ENCODE results near the gene PANX1.

Gene PANX1

GRCh38 chr11:94100253-94100652 lies 28.4 kb upstream of the PANX1 start:
- H3K4me3 ChIP-seq (ENCODE audit: low read depth, low read length) = no peak overlapping the region
- no peak for TF ChIP-seq CTCF (IDR thresholded peaks at IDR 0.05; ENCODE audit: borderline replicate concordance, insufficient read depth, low read depth, low read length)

GRCh38 chr11:94103471-94103870 lies 25.2 kb upstream of the PANX1 start:
- no peak for TF ChIP-seq CTCF (IDR thresholded peaks at IDR 0.05; ENCODE audit: borderline replicate concordance, insufficient read depth, low read depth, low read length)
- H3K4me3 ChIP-seq (ENCODE audit: low read depth, low read length) = no peak overlapping the region

GRCh38 chr11:94104734-94105133 lies 23.9 kb upstream of the PANX1 start:
- no peak overlapping the region for H3K4me3 ChIP-seq (ENCODE audit: low read depth, low read length)
- no peak for TF ChIP-seq CTCF (IDR thresholded peaks at IDR 0.05; ENCODE audit: borderline replicate concordance, insufficient read depth, low read depth, low read length)

GRCh38 chr11:94106716-94107115 lies 21.9 kb upstream of the PANX1 start:
- no peak for TF ChIP-seq CTCF (IDR thresholded peaks at IDR 0.05; ENCODE audit: borderline replicate concordance, insufficient read depth, low read depth, low read length)
- no peak overlapping the region for H3K4me3 ChIP-seq (ENCODE audit: low read depth, low read length)

GRCh38 chr11:94107363-94107762 lies 21.3 kb upstream of the PANX1 start:
- H3K4me3 ChIP-seq (ENCODE audit: low read depth, low read length) = no peak overlapping the region
- no peak for TF ChIP-seq CTCF (IDR thresholded peaks at IDR 0.05; ENCODE audit: borderline replicate concordance, insufficient read depth, low read depth, low read length)

- TF ChIP-seq CTCF (IDR thresholded peaks at IDR 0.05; ENCODE audit: borderline replicate concordance, insufficient read depth, low read depth, low read length) = no peak
- H3K4me3 ChIP-seq (ENCODE audit: low read depth, low read length) = no peak overlapping the region
Measured at GRCh38 chr11:94111241-94111640, 17.4 kb upstream of the PANX1 start.

GRCh38 chr11:94111660-94112059 lies 17.0 kb upstream of the PANX1 start:
- no peak overlapping the region for H3K4me3 ChIP-seq (ENCODE audit: low read depth, low read length)
- no peak for TF ChIP-seq CTCF (IDR thresholded peaks at IDR 0.05; ENCODE audit: borderline replicate concordance, insufficient read depth, low read depth, low read length)
